ENCODE data around the gene MMP13.
"Not testable (repeated sequence)": the region's sequence is repeated elsewhere in the genome, so short reads cannot be mapped to it uniquely, and the experiment has no call there.

MMP13 gene

GRCh38 chr11:102955624-102956023 lies at the start of gene MMP13:
MMP13 (minus strand) TSS chr11:102955732; CDS start chr11:102955705, 27 bp downstream.
- no peaks in the 10 kb centered on the region for H3K4me1 ChIP-seq (ENCODE audit: low read depth, poor library complexity, severe bottlenecking)
- H3K4me3 ChIP-seq (IDR thresholded peaks at IDR 0.05; ENCODE audit: insufficient read depth, low read depth, low read length), result no peak within 1 kb of the TSS
- H4K20me1 ChIP-seq (ENCODE audit: insufficient read depth), result no peaks in the 10 kb centered on the region
- TF ChIP-seq, protein P1, sequence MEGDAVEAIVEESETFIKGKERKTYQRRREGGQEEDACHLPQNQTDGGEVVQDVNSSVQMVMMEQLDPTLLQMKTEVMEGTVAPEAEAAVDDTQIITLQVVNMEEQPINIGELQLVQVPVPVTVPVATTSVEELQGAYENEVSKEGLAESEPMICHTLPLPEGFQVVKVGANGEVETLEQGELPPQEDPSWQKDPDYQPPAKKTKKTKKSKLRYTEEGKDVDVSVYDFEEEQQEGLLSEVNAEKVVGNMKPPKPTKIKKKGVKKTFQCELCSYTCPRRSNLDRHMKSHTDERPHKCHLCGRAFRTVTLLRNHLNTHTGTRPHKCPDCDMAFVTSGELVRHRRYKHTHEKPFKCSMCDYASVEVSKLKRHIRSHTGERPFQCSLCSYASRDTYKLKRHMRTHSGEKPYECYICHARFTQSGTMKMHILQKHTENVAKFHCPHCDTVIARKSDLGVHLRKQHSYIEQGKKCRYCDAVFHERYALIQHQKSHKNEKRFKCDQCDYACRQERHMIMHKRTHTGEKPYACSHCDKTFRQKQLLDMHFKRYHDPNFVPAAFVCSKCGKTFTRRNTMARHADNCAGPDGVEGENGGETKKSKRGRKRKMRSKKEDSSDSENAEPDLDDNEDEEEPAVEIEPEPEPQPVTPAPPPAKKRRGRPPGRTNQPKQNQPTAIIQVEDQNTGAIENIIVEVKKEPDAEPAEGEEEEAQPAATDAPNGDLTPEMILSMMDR (conservative IDR thresholded peaks at IDR 0.05; ENCODE audit: low read depth, low read length), result no peak
- H3K36me3 ChIP-seq (ENCODE audit: insufficient read depth), result no peaks in the 10 kb centered on the region
- no peaks in the 10 kb centered on the region for H3K79me2 ChIP-seq (ENCODE audit: insufficient read depth, low read depth)
- no peak within 1 kb of the TSS for H3K27ac ChIP-seq
- H3K9ac ChIP-seq, result no peak within 1 kb of the TSS
- H2AFZ ChIP-seq (ENCODE audit: low read depth), result no peak within 1 kb of the TSS
- H3K27me3 ChIP-seq (ENCODE audit: insufficient read depth, low read depth), result no peaks in the 10 kb centered on the region
- H3K4me2 ChIP-seq, result no peak within 1 kb of the TSS

GRCh38 chr11:103004234-103004633 lies 48.7 kb upstream of the MMP13 start:
- not testable (repeated sequence) for H4K20me1 ChIP-seq (ENCODE audit: insufficient read depth); H3K27ac ChIP-seq; H2AFZ ChIP-seq (ENCODE audit: low read depth); H3K4me1 ChIP-seq (ENCODE audit: low read depth, poor library complexity, severe bottlenecking); H3K4me2 ChIP-seq; H3K36me3 ChIP-seq (ENCODE audit: insufficient read depth); H3K27me3 ChIP-seq (ENCODE audit: insufficient read depth, low read depth); H3K4me3 ChIP-seq (IDR thresholded peaks at IDR 0.05; ENCODE audit: insufficient read depth, low read depth, low read length); H3K79me2 ChIP-seq (ENCODE audit: insufficient read depth, low read depth); H3K9ac ChIP-seq

- Histone ChIP-seq H3K9ac (no peak overlapping the region), H4K20me1 (ENCODE audit: insufficient read depth) (no peaks in the 10 kb centered on the region), H3K4me1 (ENCODE audit: low read depth, poor library complexity, severe bottlenecking) (no peaks in the 10 kb centered on the region), H2AFZ (ENCODE audit: low read depth) (no peak overlapping the region), H3K79me2 (ENCODE audit: insufficient read depth, low read depth) (no peaks in the 10 kb centered on the region), H3K36me3 (ENCODE audit: insufficient read depth) (no peaks in the 10 kb centered on the region), H3K4me2 (no peak overlapping the region), H3K4me3 (IDR thresholded peaks at IDR 0.05; ENCODE audit: insufficient read depth, low read depth, low read length) (no peak overlapping the region), H3K27me3 (ENCODE audit: insufficient read depth, low read depth) (no peaks in the 10 kb centered on the region), H3K27ac (no peak overlapping the region)
- TF ChIP-seq, protein P1 (conservative IDR thresholded peaks at IDR 0.05; ENCODE audit: low read depth, low read length), result no peak
Observed at GRCh38 chr11:102994105-102994504, 38.6 kb upstream of the MMP13 start.

GRCh38 chr11:102991776-102992175 lies 36.2 kb upstream of the MMP13 start:
- Histone ChIP-seq H3K9ac (no peak overlapping the region), H4K20me1 (ENCODE audit: insufficient read depth) (no peaks in the 10 kb centered on the region), H3K27ac (no peak overlapping the region), H3K4me3 (IDR thresholded peaks at IDR 0.05; ENCODE audit: insufficient read depth, low read depth, low read length) (no peak overlapping the region), H2AFZ (ENCODE audit: low read depth) (no peak overlapping the region), H3K4me2 (no peak overlapping the region), H3K36me3 (ENCODE audit: insufficient read depth) (no peaks in the 10 kb centered on the region), H3K4me1 (ENCODE audit: low read depth, poor library complexity, severe bottlenecking) (no peaks in the 10 kb centered on the region), H3K27me3 (ENCODE audit: insufficient read depth, low read depth) (no peaks in the 10 kb centered on the region), H3K79me2 (ENCODE audit: insufficient read depth, low read depth) (no peaks in the 10 kb centered on the region)
- TF ChIP-seq, protein P1 (conservative IDR thresholded peaks at IDR 0.05; ENCODE audit: low read depth, low read length), result no peak

- H4K20me1 ChIP-seq (ENCODE audit: insufficient read depth), result no peaks in the 10 kb centered on the region
- no peak overlapping the region for H3K4me2 ChIP-seq
- no peak overlapping the region for H3K9ac ChIP-seq
- no peak overlapping the region for H3K27ac ChIP-seq
- H3K27me3 ChIP-seq (ENCODE audit: insufficient read depth, low read depth), result no peaks in the 10 kb centered on the region
- no peak overlapping the region for H3K4me3 ChIP-seq (IDR thresholded peaks at IDR 0.05; ENCODE audit: insufficient read depth, low read depth, low read length)
- TF ChIP-seq, protein P1 (conservative IDR thresholded peaks at IDR 0.05; ENCODE audit: low read depth, low read length), result no peak
- H3K4me1 ChIP-seq (ENCODE audit: low read depth, poor library complexity, severe bottlenecking), result no peaks in the 10 kb centered on the region
- H2AFZ ChIP-seq (ENCODE audit: low read depth), result no peak overlapping the region
- H3K79me2 ChIP-seq (ENCODE audit: insufficient read depth, low read depth), result no peaks in the 10 kb centered on the region
- H3K36me3 ChIP-seq (ENCODE audit: insufficient read depth), result no peaks in the 10 kb centered on the region
Observed at GRCh38 chr11:102990145-102990544, 34.6 kb upstream of the MMP13 start.

All from KMS-11 (cell line).